ENCODE data around the gene BRD3. TPM values are rescaled to one million over a fixed set of nuclear protein-coding genes. Genes with fewer than 3 reads are reported as not detected.
A peak's percentile ranks its signal among the peaks of the same experiment; 100 is the strongest.

Gene BRD3
- total RNA-seq, 4 donors from 2014 or later, result 61.6 to 70.8 (median 65.3) TPM

DNA sequence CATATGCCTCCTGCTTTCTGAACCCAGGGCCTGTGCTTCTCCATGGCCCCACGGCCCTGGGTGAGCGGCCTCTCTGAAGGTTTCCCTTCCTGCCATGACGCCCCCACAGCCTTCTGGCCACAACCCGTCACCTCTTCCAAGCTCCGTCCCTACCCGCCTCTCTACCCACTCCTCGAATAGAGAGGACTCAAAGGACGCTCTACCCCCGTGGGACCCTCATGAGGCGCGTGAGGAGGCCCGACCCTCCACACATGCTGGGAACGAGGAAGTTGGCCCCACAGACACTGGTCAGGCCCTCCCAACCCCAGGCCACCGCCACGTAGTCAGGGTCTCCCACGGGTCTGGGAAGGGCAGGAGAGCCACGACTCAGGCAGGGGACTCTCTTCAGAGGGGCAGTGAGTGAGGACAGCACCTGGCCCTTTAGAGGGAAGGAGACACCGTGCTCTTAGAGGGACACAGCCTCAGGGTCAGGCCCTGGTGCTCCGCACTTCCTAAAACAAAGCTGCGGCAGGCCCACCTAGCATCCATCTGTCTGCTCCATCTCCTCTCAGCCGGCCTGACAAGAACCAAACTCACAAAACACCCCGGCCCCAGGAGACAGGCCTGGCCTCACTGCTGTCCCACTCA is 5.3 kb downstream of the BRD3 start:
- WGBS, 2 donors, result 65 to 67% methylated on average over 20 to 22 of the region's 22 CpGs

DNA sequence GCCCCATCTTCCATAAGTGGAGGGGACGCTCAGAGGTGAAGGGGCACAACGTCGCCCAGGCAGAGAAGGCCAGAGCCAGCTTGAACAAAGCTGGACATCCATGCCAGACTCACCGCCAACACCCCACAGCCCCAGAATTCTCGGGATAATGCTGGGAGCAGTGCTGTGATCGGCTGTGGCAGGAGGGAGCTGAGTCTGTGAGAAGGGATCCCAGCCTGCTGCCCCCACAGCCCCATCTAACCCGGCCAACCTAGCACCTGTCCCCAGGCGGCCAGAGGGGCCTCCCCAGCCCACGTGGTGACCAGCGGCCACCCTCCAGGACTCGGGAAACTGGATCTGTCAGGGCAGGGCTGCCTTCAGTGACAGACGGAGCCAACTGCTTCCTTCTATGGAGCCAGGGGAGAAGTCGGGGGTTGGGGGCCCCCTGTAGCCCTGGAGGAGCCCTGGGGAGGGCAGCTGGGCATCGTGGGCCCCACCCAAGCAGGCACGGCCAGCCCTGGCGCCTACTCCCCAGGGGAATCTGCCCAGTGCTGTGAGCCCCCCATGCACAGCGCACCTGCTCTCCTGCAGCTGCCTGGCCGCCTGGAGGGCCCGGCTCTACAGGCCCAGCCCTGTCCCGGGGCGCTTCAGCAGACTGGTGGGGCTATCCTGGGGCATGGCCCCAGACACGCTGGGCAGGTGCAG is 6.0 kb downstream of the BRD3 start:
- Histone ChIP-seq H3K27me3 (no peaks in the 10 kb centered on the region), H3K9me3 (no peaks in the 10 kb centered on the region), H3K4me1 (peaks cover 0 to 100% (median 89%) of the 10 kb centered on the region in 4 donors), H3K27ac (peak overlapping the region in 2 of 4 donors; percentile 40 to 69), H3K36me3 (no peaks in the 10 kb centered on the region), H3K4me3 (no peak overlapping the region)
- WGBS, 2 donors, result 57 to 59% methylated on average over 3 to 14 of the region's 22 CpGs
- no peak for DNase-seq (ENCODE audit: low spot score in 2 of 2)
- TF ChIP-seq, protein P1, sequence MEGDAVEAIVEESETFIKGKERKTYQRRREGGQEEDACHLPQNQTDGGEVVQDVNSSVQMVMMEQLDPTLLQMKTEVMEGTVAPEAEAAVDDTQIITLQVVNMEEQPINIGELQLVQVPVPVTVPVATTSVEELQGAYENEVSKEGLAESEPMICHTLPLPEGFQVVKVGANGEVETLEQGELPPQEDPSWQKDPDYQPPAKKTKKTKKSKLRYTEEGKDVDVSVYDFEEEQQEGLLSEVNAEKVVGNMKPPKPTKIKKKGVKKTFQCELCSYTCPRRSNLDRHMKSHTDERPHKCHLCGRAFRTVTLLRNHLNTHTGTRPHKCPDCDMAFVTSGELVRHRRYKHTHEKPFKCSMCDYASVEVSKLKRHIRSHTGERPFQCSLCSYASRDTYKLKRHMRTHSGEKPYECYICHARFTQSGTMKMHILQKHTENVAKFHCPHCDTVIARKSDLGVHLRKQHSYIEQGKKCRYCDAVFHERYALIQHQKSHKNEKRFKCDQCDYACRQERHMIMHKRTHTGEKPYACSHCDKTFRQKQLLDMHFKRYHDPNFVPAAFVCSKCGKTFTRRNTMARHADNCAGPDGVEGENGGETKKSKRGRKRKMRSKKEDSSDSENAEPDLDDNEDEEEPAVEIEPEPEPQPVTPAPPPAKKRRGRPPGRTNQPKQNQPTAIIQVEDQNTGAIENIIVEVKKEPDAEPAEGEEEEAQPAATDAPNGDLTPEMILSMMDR (IDR thresholded peaks at IDR 0.05), result no peak
- TF ChIP-seq EP300 (IDR thresholded peaks at IDR 0.05) (no peak), POLR2A (IDR thresholded peaks at IDR 0.05) (no peak)

More for the DNA sequence above, 5.3 kb downstream of the BRD3 start:
- peaks cover 0 to 92% (median 81%) of the 10 kb centered on the region in 4 donors for H3K4me1 ChIP-seq
- no peaks in the 10 kb centered on the region for H3K27me3 ChIP-seq
- no peak overlapping the region for H3K4me3 ChIP-seq
- TF ChIP-seq, protein P1 (IDR thresholded peaks at IDR 0.05), result no peak
- TF ChIP-seq EP300 (IDR thresholded peaks at IDR 0.05) (no peak), POLR2A (IDR thresholded peaks at IDR 0.05) (no peak)
- H3K36me3 ChIP-seq, result no peaks in the 10 kb centered on the region
- peak overlapping the region in 2 of 4 donors; percentile 40 to 69 for H3K27ac ChIP-seq
- DNase-seq (ENCODE audit: low spot score in 2 of 2), result no peak
- no peaks in the 10 kb centered on the region for H3K9me3 ChIP-seq

DNA sequence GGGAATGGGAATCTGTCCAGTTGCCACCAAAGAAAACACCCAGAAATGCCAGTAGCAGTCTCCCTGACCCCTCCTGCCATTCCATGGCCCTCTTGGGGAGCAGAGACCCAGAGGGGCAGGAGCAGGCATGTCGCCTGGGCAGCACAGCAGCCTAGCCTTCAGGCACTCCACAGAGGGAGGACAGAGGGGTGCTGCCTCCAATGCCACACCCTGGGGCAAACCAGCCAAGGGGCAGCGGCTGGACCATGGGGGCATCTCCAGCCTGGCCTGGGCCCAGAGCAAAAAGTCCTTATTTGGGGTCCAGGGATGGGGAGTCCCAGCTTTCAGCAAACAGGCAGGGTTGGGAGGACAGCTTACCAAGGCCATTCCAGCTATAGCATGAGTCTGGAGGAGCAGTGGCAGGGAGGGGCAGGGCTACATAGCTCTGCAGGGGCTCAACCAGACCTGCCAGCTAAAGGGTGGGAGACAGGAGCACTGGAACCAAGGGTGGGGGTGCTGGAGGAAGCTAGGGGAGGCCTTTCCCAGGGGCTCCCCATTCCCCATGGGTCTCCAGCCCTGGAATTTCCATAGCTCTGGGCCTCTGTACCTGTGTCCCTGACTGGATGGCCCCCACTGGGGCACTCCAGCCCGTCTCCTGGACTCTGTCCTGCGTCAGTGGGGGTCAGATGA is 6.7 kb downstream of the BRD3 start:
- peak overlapping the region in 1 of 4 donors; percentile 69 for H3K27ac ChIP-seq
- H3K4me1 ChIP-seq, result peaks cover 0 to 100% (median 94%) of the 10 kb centered on the region in 4 donors
- WGBS, 2 donors, result 58 to 60% methylated on average over 4 of the region's 4 CpGs
- H3K4me3 ChIP-seq, result no peak overlapping the region
- DNase-seq (ENCODE audit: low spot score in 2 of 2), result no peak
- TF ChIP-seq EP300 (IDR thresholded peaks at IDR 0.05) (no peak), POLR2A (IDR thresholded peaks at IDR 0.05) (no peak)
- no peaks in the 10 kb centered on the region for H3K9me3 ChIP-seq
- no peaks in the 10 kb centered on the region for H3K36me3 ChIP-seq
- no peaks in the 10 kb centered on the region for H3K27me3 ChIP-seq

DNA sequence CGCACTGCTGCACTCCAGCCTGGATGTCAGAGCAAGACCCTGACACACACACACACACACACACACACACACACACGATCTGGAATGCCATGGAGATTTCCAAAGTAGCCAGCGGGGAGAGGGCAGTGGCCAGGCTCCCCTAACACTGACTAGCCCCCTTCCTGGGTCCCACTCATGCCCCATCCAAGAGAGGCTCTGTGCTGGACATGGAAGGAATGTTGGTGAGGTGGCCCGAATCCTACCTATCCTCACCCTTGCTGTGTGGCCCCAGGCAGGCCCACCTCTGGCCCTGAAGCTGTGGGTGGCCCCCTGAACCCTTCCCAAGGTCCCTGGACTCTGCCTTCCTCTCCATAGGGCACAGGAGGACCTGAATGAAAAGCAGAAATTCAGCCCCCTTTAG is 7.3 kb downstream of the BRD3 start:
- Histone ChIP-seq H3K27ac (peak overlapping the region in 1 of 4 donors; percentile 79), H3K4me3 (no peak overlapping the region), H3K4me1 (peaks cover 0 to 100% (median 96%) of the 10 kb centered on the region in 4 donors), H3K36me3 (no peaks in the 10 kb centered on the region), H3K27me3 (no peaks in the 10 kb centered on the region), H3K9me3 (no peaks in the 10 kb centered on the region)
- TF ChIP-seq EP300 (IDR thresholded peaks at IDR 0.05) (no peak), POLR2A (IDR thresholded peaks at IDR 0.05) (no peak)
- TF ChIP-seq, protein P1 (IDR thresholded peaks at IDR 0.05), result no peak
- no peak for DNase-seq (ENCODE audit: low spot score in 2 of 2)
- WGBS, 2 donors, result 62 to 69% methylated on average over 4 of the region's 4 CpGs

DNA sequence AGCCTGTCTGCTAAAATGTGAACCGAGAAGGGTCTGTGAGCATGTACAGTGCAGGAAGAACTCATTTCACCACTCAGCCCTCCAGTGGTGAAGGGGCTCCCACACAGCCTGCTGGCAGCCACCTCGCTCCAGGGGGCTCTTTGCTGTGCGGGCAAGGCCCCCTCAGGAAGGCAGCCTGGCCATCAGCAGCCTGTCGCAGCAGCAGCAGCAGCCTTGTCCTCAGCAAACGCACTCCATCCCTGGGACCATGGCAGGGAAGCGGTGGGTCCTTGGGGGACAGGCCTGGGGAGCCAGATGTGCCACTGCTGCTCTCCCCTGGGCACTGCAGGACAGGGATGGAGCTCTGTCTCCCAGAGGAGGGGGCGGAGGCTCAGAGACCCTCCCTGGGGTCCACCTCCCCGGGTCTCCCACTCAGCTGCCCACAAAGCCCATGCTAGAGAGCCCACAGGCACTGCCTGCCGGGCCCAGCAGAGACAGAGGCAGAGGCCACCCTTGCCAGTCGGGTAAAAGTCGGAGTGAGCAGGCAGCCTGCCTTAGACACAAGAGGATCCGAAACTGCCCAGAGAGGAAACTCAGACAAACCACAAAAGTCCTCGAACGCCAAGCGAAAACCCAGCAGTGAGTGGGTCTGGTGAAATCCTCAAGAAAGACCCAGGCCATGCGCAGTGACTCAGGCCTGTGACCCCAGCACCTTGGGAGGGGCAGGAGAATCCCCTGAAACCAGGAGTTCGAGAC is 8.0 kb downstream of the BRD3 start:
- Histone ChIP-seq H3K27ac (peak overlapping the region in 1 of 4 donors; percentile 79), H3K9me3 (no peaks in the 10 kb centered on the region), H3K36me3 (no peaks in the 10 kb centered on the region), H3K4me1 (peaks cover 0 to 100% (median 96%) of the 10 kb centered on the region in 4 donors), H3K27me3 (no peaks in the 10 kb centered on the region), H3K4me3 (no peak overlapping the region)
- DNase-seq (ENCODE audit: low spot score in 2 of 2), result peak in 1 of 2 donors; percentile 21
- WGBS, 2 donors, result 63 to 70% methylated on average over 14 to 17 of the region's 17 CpGs
- TF ChIP-seq POLR2A (IDR thresholded peaks at IDR 0.05) (no peak), EP300 (IDR thresholded peaks at IDR 0.05) (no peak)
- TF ChIP-seq, protein P1 (IDR thresholded peaks at IDR 0.05), result no peak

Data from tibial nerve (tissue), 4 donors.